DMS 273 treated with DMSO at 0.1 percent for 48 hours (cell line): ENCODE data around the gene TSHZ2.

ENCODE experiments used
- DNase-seq: peaks from one replicate; lab custom pipeline; 2025; lab: John Stamatoyannopoulos, UW

Gene TSHZ2

DNA sequence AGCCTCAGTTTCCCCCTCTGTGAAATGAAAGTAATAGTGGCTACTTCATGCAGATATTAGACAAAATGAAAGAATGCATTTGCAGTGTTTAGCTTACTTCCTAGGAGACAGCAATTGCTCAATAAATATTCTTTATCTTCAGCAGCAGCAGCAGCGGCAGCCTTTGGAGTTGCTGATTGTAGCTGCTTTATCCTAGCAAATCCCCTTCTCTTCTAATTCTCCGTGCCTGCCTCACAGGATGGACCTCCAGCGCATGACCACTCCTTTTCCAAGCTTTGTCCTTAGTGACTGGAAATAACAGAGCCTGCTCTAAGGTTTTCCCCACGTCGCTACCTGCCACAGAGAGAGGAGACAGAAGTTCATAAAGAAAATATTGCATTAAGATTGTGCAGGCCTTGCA, 279.8 kb downstream of the TSHZ2 start:
- no peak for DNase-seq

GRCh38 chr20:53253668-53254067, 281.5 kb downstream of the TSHZ2 start:
- no peak for DNase-seq

DNA sequence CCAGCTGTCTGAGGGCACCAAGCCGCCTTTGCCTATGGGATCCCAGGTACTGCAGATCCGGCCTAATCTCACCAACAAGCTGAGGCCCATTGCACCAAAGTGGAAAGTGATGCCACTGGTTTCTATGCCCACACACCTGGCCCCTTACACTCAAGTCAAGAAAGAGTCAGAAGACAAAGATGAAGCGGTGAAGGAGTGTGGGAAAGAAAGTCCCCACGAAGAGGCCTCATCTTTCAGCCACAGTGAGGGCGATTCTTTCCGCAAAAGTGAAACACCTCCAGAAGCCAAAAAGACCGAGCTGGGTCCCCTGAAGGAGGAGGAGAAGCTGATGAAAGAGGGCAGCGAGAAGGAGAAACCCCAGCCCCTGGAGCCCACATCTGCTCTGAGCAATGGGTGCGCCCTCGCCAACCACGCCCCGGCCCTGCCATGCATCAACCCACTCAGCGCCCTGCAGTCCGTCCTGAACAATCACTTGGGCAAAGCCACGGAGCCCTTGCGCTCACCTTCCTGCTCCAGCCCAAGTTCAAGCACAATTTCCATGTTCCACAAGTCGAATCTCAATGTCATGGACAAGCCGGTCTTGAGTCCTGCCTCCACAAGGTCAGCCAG, 283.0 kb downstream of the TSHZ2 start:
- no peak for DNase-seq

GRCh38 chr20:53258741-53259140, 286.6 kb downstream of the TSHZ2 start:
- no peak for DNase-seq

DNA sequence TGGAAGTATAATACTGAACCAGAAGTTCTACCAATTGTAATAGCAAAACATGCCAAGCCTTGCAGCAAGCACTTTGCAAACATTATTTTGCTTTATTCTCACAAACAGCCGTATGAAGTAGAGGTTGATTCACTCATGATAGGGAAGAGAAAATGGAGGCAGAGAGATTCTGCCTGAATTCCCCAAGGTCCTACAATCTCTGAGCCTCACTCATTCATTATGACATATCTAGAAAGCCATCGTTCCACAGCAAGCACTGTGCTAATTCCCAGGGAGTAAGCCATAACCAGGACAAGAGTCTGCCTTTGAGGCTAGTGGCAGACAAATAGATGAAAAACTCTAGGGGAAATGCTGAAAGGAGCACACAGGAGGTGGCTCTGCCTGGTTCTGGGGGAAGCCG, 288.0 kb downstream of the TSHZ2 start:
- DNase-seq = no peak

DNA sequence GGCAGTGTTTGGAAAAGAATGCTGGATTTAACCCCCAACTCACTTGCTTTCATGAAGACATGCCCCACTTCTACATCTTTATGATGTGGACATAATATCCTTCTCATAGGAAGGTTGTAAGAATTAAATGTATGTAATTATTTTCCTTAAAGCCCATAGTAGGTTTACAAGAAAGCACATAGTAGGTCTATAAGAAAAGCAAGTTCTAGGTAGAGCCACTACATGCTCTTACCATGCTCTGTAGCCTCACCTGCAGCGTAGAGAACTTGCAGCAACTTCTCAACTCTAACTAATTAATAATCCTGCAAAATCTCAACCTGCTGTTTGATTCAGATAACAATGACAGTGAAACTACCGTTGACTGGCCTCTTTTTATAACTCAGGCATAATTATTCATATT, 288.4 kb downstream of the TSHZ2 start:
- no peak for DNase-seq

GRCh38 chr20:53262365-53262764, 290.2 kb downstream of the TSHZ2 start:
- no peak for DNase-seq

GRCh38 chr20:53263554-53264438, 291.6 kb downstream of the TSHZ2 start:
- no peak for DNase-seq

GRCh38 chr20:53264604-53265003, 292.4 kb downstream of the TSHZ2 start:
- DNase-seq = no peak

- DNase-seq = no peak
Observed at GRCh38 chr20:53265304-53265875, 293.2 kb downstream of the TSHZ2 start.

GRCh38 chr20:53269380-53269779, 297.2 kb downstream of the TSHZ2 start:
- no peak for DNase-seq

- DNase-seq = no peak
Observed at GRCh38 chr20:53270792-53271375, 298.7 kb downstream of the TSHZ2 start.

DNA sequence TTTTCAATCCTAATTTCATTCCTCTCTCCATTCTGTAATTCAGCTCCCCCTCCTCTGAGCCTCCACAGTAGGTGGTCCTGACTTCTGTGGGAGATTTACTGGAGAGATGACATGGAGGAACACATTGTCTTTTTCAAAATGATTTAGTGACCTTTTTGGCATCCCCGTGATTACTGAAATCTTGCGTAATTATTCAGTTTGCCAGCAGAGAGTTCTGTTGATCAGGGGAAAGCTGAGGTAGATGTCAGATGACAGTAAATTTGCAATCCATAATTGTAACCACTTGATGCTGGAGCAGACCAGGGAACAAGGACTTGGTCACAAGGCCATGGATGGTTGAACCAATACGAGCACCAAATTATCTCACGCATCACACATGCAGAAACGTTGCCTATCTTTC, 302.2 kb downstream of the TSHZ2 start:
- DNase-seq = no peak

DNA sequence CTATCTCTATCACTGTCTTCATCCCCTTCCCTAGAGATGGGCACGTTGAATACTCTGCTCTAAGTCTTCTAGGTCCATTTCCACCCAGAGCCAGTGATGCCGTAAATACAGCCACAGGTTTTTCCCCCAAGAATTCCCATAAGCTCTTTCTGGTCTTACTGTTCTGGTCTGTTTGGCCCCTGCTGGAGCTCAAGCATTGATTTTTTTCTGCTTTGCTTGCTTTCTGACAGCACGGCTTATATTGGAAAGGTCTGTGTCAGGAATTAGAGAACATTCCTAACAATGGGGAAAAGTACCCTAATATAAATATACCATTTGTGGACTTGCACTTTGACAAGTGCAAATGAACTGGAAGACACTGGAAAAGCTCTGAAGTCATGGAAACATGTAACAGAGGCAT, 302.6 kb downstream of the TSHZ2 start:
- no peak for DNase-seq

DNA sequence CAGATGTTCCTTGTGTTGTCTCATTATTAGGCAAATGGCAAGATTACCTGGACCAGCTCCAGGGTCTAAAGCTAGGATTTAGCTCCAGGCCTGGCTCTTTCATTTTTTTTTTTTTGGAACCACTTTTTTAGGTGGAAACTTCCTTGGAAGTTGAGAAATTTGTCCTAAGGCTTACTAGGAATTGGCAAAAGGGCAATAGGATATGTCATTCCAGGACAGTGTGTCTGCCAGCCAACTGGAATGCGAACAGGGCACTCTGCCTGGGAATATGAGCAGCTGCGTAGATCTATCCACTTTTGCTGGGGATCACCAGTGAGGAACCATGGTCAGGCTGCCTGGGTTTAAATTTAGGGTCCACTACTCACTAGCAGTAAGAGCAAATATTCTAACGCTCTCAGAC, 304.0 kb downstream of the TSHZ2 start:
- no peak for DNase-seq

DNA sequence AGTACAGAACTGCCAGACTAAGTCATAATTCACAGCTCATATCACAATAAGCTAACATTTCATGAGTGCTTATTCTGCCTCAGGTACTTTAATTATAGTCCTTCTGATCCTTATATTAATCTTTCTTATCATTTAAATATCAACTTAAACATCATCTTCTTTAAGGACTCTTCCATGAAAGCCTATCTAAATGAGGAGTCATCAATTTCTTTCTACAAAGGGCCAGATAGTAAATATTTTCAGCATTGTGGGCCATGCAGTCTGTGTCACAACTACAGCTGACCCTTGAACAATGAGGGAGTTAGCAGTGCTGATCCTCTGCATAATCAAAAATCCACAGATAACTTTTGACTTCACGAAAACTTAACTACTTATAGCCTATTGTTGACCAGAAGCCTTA, 306.4 kb downstream of the TSHZ2 start:
- DNase-seq = no peak

DNA sequence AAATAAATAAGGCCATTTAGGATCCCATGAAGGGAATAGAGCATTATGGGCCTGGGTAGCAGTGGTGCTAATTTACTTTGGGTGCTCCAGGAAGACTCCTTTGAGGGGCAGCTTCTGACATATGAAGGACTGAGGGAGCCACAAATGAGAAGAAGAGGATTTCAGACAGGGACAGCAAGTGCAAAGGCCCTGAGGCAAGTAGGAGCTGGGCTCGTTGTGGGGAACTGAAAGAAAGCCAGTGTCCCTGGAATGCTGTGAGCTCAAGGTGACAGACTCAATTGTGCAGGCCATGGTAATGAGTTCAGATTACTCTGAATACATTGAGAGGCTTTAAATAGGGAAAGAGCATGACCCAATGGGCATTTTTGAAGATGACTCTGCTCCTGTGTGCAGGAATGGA, 307.6 kb downstream of the TSHZ2 start:
- no peak for DNase-seq

DNA sequence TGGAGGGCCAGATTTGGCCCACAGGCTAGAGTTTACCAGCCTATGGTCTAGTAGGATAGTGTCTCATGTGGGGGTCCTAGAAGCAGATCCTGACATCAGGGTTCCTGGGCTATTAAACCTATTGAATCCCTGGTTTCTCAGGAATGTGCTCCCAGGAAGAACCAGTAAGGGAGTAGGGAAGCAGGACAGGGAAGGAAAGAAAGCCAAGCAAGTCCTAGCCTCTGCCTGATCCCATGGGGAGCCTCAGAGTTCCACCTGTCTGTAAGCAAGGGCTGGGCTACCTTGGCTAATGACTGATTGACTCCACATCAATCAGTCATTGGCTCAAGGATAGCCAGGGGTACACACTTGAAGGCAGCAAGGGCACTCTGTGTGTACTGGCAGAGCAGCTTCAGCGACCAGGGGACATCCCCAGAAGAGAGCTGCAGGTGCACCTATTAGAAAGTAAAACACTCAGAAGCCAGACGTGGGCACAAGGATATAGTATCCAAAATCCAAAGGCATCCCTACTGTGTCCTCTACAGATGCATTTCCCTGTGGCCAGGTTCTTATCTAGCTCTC, 309.5 kb downstream of the TSHZ2 start:
- no peak for DNase-seq

- DNase-seq = no peak
Observed at GRCh38 chr20:53282217-53282955, 310.2 kb downstream of the TSHZ2 start.

- DNase-seq = no peak
Observed at GRCh38 chr20:53283011-53283410, 310.9 kb downstream of the TSHZ2 start.

DNA sequence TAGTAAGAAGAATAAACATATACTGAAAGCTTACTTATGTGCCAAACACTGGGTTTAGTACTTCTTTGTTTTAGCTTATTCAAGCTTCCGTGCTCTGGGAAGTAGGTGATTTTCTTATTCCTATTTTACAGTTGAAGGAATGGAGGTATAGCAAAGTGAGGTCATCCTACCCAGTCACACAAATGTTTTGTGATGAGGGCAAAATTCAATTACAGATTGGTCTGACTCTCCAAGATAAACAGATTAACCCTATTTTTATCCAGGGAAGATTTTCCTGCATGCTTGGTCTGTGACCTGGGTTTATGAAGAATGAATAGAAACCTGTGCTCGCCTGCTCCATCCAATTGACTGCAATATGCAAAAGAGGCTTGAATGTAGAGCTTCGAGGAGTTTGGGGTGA, 311.4 kb downstream of the TSHZ2 start:
- DNase-seq = no peak

DNA sequence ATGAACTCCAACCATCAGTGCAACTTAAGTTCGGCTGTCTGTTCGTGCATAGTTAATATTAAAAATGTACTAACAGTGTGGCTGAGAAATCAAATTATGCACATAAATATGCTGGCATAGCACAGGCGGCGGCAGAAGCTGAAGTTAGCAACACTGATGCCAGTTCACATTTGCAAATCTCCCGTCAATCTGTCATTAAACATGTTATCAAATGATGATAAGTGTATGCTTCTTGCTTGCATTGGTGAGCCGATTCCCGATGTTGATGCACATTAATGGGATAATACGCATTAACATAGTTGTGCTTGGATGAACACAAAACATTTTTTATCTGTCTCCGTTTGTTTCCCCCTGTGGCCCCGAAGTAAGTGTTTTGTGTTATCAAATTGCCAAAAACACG, 312.1 kb downstream of the TSHZ2 start:
- no peak for DNase-seq
